Sigmoid colon (tissue), 4 donors: Measurements from ENCODE around the gene PHKB.

Source experiments
- EP300 ChIP-seq, 4 donors: sonication (generic); formaldehyde crosslinking; IDR thresholded peaks; one replicate each; pipeline ENCODE4 v1.6.1; 2017; ENCODE audit warnings: antibody characterized with exemption in 4 of 4
- POLR2A ChIP-seq, 2 donors: fragments of 450-650 bp; IDR thresholded peaks; one replicate each; pipeline ENCODE4 v1.6.1; 2016; ENCODE audit warnings: antibody characterized with exemption in 2 of 2, mild to moderate bottlenecking in 2 of 2, moderate library complexity in 2 of 2
- POLR2AphosphoS5 ChIP-seq, 4 donors: sonication (generic); formaldehyde crosslinking; IDR thresholded peaks; one replicate each; pipeline ENCODE4 v1.6.1; 2017; ENCODE audit warnings: antibody characterized with exemption in 4 of 4
- TF ChIP-seq, protein P1 (sequence below), 4 experiments: fragments of 450-650 bp in 3 of 4; fragments of 200-600 bp in 1 of 4; IDR thresholded peaks; one replicate each; pipeline ENCODE4 v1.5.1; 2016 to 2019; ENCODE audit warnings: antibody characterized with exemption in 4 of 4, mild to moderate bottlenecking in 3 of 4, moderate library complexity in 2 of 4

DNA sequence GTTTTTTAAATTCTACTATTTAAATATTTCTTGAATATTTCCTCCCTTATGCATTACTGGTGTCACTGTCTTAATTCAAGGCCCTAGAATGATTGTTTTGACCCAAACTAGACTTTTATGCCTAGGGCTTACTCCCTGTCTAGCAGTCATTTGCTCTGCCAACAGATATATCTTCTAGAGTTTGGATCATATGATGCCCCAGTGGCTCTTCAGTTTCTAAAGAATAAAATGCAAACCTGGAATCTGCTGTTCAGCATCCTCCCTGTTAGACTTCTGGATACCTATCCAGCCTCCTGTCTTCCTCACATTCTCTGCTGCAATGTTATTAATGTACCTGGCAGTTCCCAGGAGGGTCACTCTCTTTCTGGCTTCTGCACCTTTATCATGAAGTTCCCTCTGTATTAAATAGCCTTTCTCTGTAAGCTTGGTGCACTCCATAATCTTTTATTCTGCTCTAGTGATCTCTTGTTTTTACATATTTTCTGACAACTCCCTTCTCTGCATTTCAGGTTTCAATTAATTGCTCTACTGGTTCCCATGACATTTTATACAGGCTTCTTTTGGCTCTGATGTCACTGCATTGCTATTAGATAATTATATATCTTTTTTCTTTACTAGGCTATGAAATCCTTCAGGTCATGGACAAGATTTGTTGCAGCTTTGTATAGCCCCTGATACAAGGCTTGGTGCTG, 15.7 kb downstream of the PHKB start:
- TF ChIP-seq, protein P1, sequence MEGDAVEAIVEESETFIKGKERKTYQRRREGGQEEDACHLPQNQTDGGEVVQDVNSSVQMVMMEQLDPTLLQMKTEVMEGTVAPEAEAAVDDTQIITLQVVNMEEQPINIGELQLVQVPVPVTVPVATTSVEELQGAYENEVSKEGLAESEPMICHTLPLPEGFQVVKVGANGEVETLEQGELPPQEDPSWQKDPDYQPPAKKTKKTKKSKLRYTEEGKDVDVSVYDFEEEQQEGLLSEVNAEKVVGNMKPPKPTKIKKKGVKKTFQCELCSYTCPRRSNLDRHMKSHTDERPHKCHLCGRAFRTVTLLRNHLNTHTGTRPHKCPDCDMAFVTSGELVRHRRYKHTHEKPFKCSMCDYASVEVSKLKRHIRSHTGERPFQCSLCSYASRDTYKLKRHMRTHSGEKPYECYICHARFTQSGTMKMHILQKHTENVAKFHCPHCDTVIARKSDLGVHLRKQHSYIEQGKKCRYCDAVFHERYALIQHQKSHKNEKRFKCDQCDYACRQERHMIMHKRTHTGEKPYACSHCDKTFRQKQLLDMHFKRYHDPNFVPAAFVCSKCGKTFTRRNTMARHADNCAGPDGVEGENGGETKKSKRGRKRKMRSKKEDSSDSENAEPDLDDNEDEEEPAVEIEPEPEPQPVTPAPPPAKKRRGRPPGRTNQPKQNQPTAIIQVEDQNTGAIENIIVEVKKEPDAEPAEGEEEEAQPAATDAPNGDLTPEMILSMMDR (IDR thresholded peaks at IDR 0.05) = no peak
- TF ChIP-seq POLR2A (IDR thresholded peaks at IDR 0.05) (no peak), POLR2AphosphoS5 (IDR thresholded peaks at IDR 0.05) (no peak), EP300 (IDR thresholded peaks at IDR 0.05) (no peak)
